H1 (cell line): ENCODE results near the gene BRD9. TPM values are rescaled to one million over a fixed set of nuclear protein-coding genes. Genes with fewer than 3 reads are reported as not detected.

Experiments used
- CTCF ChIA-PET: fragments of 300-600 bp; sonication (Branson Sonifier 250); formaldehyde crosslinking; loops from one replicate; lab custom pipeline; 2021; ENCODE audit not compliant: partially characterized antibody; lab: Charles Lee
- POLR2A ChIA-PET: fragments of 300-600 bp; sonication (Branson Sonifier 250); formaldehyde crosslinking; loops from one replicate; lab custom pipeline; 2021; ENCODE audit warnings: inconsistent platforms; ENCODE audit not compliant: partially characterized antibody; lab: Charles Lee
- DNase-seq, 2 experiments: peaks; one replicate each; pipeline versions ENCODE4 v3.0.0 to v3.0.0-alpha.2; 2010 to 2022; ENCODE audit warnings: low spot score in 2 of 2, low read depth in 1 of 2, mixed read lengths in 1 of 2
- FAIRE-seq: peaks from 2 replicates; lab custom pipeline; 2011; peaks lifted over from hg19 to GRCh38; lab: Jason Lieb, UNC
- H2AFZ ChIP-seq: 2 replicates; pipeline ENCODE4 v1.8.1; 2012; ENCODE audit warnings: low read length, inconsistent platforms
- H2AK5ac ChIP-seq: 2 replicates; pipeline ENCODE4 v1.6.1; 2013; ENCODE audit warnings: low read depth, low read length
- H2BK120ac ChIP-seq: replicated peaks from 2 replicates; pipeline ENCODE3; 2013; ENCODE audit warnings: low read depth, low read length, inconsistent platforms
- H2BK12ac ChIP-seq: 2 replicates; pipeline ENCODE4 v1.6.1; 2013; ENCODE audit warnings: low read depth, low read length
- H2BK15ac ChIP-seq: 2 replicates; pipeline ENCODE4 v1.6.1; 2013; ENCODE audit warnings: low read length
- H2BK20ac ChIP-seq: 2 replicates; pipeline ENCODE4 v1.6.1; 2013; ENCODE audit warnings: low read length
- H2BK5ac ChIP-seq: 2 replicates; pipeline ENCODE4 v1.6.1; 2013; ENCODE audit warnings: low read depth, low read length
- H3K14ac ChIP-seq: 2 replicates; pipeline ENCODE4 v1.6.1; 2013; ENCODE audit warnings: inconsistent platforms; ENCODE audit not compliant: insufficient read length
- H3K18ac ChIP-seq: 2 replicates; pipeline ENCODE4 v1.6.1; 2013; ENCODE audit warnings: low read length; ENCODE audit errors: extremely low read depth
- H3K23ac ChIP-seq: 2 replicates; pipeline ENCODE4 v1.6.1; 2013; ENCODE audit warnings: inconsistent platforms; ENCODE audit not compliant: insufficient read length
- H3K23me2 ChIP-seq: 2 replicates; pipeline ENCODE4 v1.6.1; 2013; ENCODE audit warnings: low read depth, low read length
- H3K27ac ChIP-seq: 2 replicates; pipeline ENCODE4 v1.6.1; 2011; ENCODE audit warnings: low read depth, low read length, inconsistent platforms
- H3K27me3 ChIP-seq, 4 experiments: replicated peaks in 1 of 4; 1 replicate in 1 of 4; 2 replicates in 3 of 4; pipeline versions ENCODE4 v1.6.1 to v1.8.1; 2011 to 2013; ENCODE audit warnings: low read length in 3 of 4, mild to moderate bottlenecking in 3 of 4, inconsistent platforms in 2 of 4, mixed read lengths in 2 of 4, moderate library complexity in 1 of 4; ENCODE audit not compliant: control insufficient read depth in 3 of 4, insufficient read depth in 3 of 4; ENCODE audit errors: extremely low read depth in 1 of 4
- H3K36me3 ChIP-seq, 4 experiments: 2 replicates each; pipeline versions ENCODE4 v1.6.1 to v1.8.1; 2011 to 2013; ENCODE audit warnings: mild to moderate bottlenecking in 4 of 4, low read length in 3 of 4, moderate library complexity in 2 of 4, control low read depth in 1 of 4, inconsistent platforms in 1 of 4; ENCODE audit not compliant: insufficient read depth in 4 of 4, control insufficient read depth in 2 of 4
- H3K4ac ChIP-seq: replicated peaks from 2 replicates; pipeline ENCODE3; 2013; ENCODE audit warnings: low read length, low read depth, mixed read lengths, inconsistent platforms; ENCODE audit not compliant: insufficient read length
- H3K4me1 ChIP-seq, 4 experiments: replicated peaks in 1 of 4; 1 replicate in 1 of 4; 2 replicates in 3 of 4; pipeline versions ENCODE4 v1.6.1 to v1.8.1; 2011 to 2013; ENCODE audit warnings: low read length in 3 of 4, inconsistent platforms in 2 of 4, mixed read lengths in 1 of 4; ENCODE audit not compliant: insufficient read depth in 4 of 4, control insufficient read depth in 3 of 4
- H3K4me2 ChIP-seq, 2 experiments: 2 replicates each; pipeline versions ENCODE4 v1.6.1 to v1.8.1; 2011 to 2013; ENCODE audit warnings: low read depth in 2 of 2, low read length in 2 of 2, control low read depth in 1 of 2, inconsistent platforms in 1 of 2, mild to moderate bottlenecking in 1 of 2; ENCODE audit not compliant: insufficient read depth in 1 of 2
- H3K4me3 ChIP-seq, 4 experiments: fragments of 200-600, 300-600 bp in 1 of 4; sonication (generic), shearing (Covaris generic), sonication (Bioruptor Twin) in 1 of 4; 2 replicates each; pipeline versions ENCODE4 v1.5.1 to v1.8.1; 2011 to 2016; ENCODE audit warnings: low read length in 4 of 4, low read depth in 3 of 4, control low read depth in 2 of 4, inconsistent platforms in 2 of 4, mild to moderate bottlenecking in 2 of 4, mixed read lengths in 1 of 4, moderate library complexity in 1 of 4; ENCODE audit not compliant: insufficient read depth in 2 of 4; ENCODE audit errors: extremely low read depth in 1 of 4
- H3K56ac ChIP-seq: replicated peaks from 2 replicates; pipeline ENCODE3; 2013; ENCODE audit warnings: low read depth, mild to moderate bottlenecking, mixed read lengths, low read length, inconsistent platforms; ENCODE audit not compliant: insufficient read length
- H3K79me1 ChIP-seq: 2 replicates; pipeline ENCODE4 v1.6.1; 2013; ENCODE audit warnings: low read depth, low read length, control low read depth
- H3K79me2 ChIP-seq, 2 experiments: 2 replicates each; pipeline versions ENCODE4 v1.6.1 to v1.8.1; 2012 to 2013; ENCODE audit warnings: low read length in 2 of 2, mild to moderate bottlenecking in 2 of 2, inconsistent platforms in 1 of 2; ENCODE audit not compliant: insufficient read depth in 2 of 2, control insufficient read depth in 1 of 2
- H3K9ac ChIP-seq, 4 experiments: replicated peaks in 1 of 4; 1 replicate in 1 of 4; 2 replicates in 3 of 4; pipeline versions ENCODE4 v1.6.1 to v1.8.1; 2011 to 2013; ENCODE audit warnings: low read depth in 3 of 4, low read length in 3 of 4, control low read depth in 2 of 4, mild to moderate bottlenecking in 2 of 4, moderate library complexity in 2 of 4, inconsistent platforms in 1 of 4; ENCODE audit errors: extremely low read depth in 1 of 4
- H3K9me3 ChIP-seq, 2 experiments: 2 replicates each; pipeline versions ENCODE4 v1.6.1 to v1.8.1; 2012 to 2013; ENCODE audit warnings: mild to moderate bottlenecking in 2 of 2, moderate library complexity in 2 of 2, control low read depth in 1 of 2, inconsistent platforms in 1 of 2, low read depth in 1 of 2, low read length in 1 of 2, mixed read lengths in 1 of 2; ENCODE audit not compliant: insufficient read depth in 2 of 2
- H4K20me1 ChIP-seq, 2 experiments: replicated peaks in 1 of 2; 2 replicates each; pipeline versions ENCODE3 to v1.8.1; 2011 to 2013; ENCODE audit warnings: inconsistent platforms in 2 of 2, low read length in 2 of 2, mild to moderate bottlenecking in 1 of 2; ENCODE audit not compliant: insufficient read depth in 2 of 2, control insufficient read depth in 1 of 2
- H4K5ac ChIP-seq: 2 replicates; pipeline ENCODE4 v1.6.1; 2013; ENCODE audit warnings: low read length, low read depth, mixed read lengths, inconsistent platforms; ENCODE audit not compliant: insufficient read length
- H4K8ac ChIP-seq: 2 replicates; pipeline ENCODE4 v1.8.0; 2013; ENCODE audit warnings: mild to moderate bottlenecking, moderate library complexity, low read length, inconsistent platforms; ENCODE audit not compliant: insufficient read depth; ENCODE audit errors: extremely low read depth
- H4K91ac ChIP-seq: replicated peaks from 2 replicates; pipeline ENCODE3; 2013; ENCODE audit warnings: low read length, mixed read lengths, inconsistent platforms; ENCODE audit not compliant: insufficient read length
- CHD1 ChIP-seq: IDR thresholded peaks from 2 replicates; pipeline ENCODE4 v1.6.1; 2012; ENCODE audit warnings: low read depth, low read length, improper control_type of control experiment
- CREB1 ChIP-seq: IDR thresholded peaks from 2 replicates; pipeline ENCODE4 v1.6.1; 2012; ENCODE audit warnings: inconsistent platforms
- GABPA ChIP-seq: IDR thresholded peaks from 2 replicates; pipeline ENCODE4 v1.6.1; 2011; ENCODE audit warnings: mild to moderate bottlenecking, low read length, moderate library complexity, borderline replicate concordance; ENCODE audit not compliant: insufficient read depth
- KDM5A ChIP-seq: fragments of 200-600 bp; IDR thresholded peaks from 2 replicates; pipeline ENCODE4 v1.7.1; 2012; ENCODE audit warnings: mild to moderate bottlenecking, low read length, inconsistent platforms, mixed read lengths
- RXRA ChIP-seq: IDR thresholded peaks from 2 replicates; pipeline ENCODE4 v1.6.1; 2011; ENCODE audit warnings: low read depth, mild to moderate bottlenecking, low read length, moderate library complexity; ENCODE audit not compliant: insufficient read depth
- SIX5 ChIP-seq: IDR thresholded peaks from 2 replicates; pipeline ENCODE4 v1.6.1; 2011; ENCODE audit warnings: mild to moderate bottlenecking, low read depth, low read length
- WGBS, 2 experiments: shearing (Covaris generic) in 1 of 2; methylation state at CpG; one replicate each; pipeline versions ENCODE4 v1.1.6 to v1.1.7; 2013 to 2015; ENCODE audit warnings: low lambda C conversion rate in 2 of 2, mixed read lengths in 2 of 2, inconsistent platforms in 1 of 2, low coverage in 1 of 2, missing lambda C conversion rate in 1 of 2; ENCODE audit not compliant: insufficient replicate concordance in 2 of 2, insufficient coverage in 1 of 2, insufficient read length in 1 of 2; ENCODE audit errors: extremely low coverage in 1 of 2, missing lambda C conversion rate in 1 of 2; 5-methylcytosine and 5-hydroxymethylcytosine counted together
- polyA plus RNA-seq, 7 experiments: library from polyadenylated mRNA; depleted of rRNA in 3 of 7; stranded (reverse) in 5 of 7; unstranded in 2 of 7; fragments of >200 nt in 5 of 7; fragments of 200-250 nt in 2 of 7; gene quantifications; 1 replicate in 5 of 7; 2 replicates in 1 of 7; 4 replicates in 1 of 7; pipeline versions ENCODE4 v1.2.1 to v1.2.3, GENCODE V29; 2011 to 2013; ENCODE audit warnings: missing spikeins in 2 of 7, mixed read lengths in 2 of 7
- total RNA-seq: library from RNA; stranded (reverse); fragmentation: NEBNext Ultra II Directional; extraction: Animal tissue kit (Norgen Biotek cat#: 25700); gene quantifications from 2 replicates; pipeline ENCODE4 v1.2.1, GENCODE V29; 2021
- TF ChIP-seq, protein P1 (sequence below): IDR thresholded peaks from 2 replicates; pipeline ENCODE4 v1.6.1; 2012; ENCODE audit warnings: inconsistent platforms

Gene BRD9
- total and polyA plus RNA-seq, 2 of the 8 experiments (the other 6 are each of a cell fraction or from before 2014, with no cell fraction given) = 9.3 to 49.4 TPM

DNA sequence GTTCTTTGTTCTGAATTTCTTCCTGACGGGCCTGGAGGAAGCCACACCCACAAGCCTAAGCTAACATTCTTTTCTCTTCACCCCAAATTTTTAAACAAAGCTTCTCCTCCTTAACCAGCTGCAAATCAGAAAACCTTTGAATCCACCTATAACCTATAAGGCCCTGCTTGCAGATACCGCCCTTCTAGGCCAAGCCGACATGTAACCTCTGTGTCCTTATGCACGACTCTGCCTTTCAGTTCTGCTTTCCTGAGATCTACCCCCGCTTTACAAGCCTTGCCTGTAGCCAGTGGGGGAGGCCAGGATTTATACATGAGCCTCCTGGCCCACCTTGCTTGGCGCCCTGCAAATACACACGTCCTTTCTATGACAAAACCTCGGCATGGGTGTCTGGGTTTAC, 19.3 kb downstream of the BRD9 start:
- H3K56ac ChIP-seq = no peak overlapping the region
- no peak overlapping the region for H2BK20ac ChIP-seq
- FAIRE-seq = no peak
- no peak overlapping the region for H3K9ac ChIP-seq
- POLR2A ChIA-PET = interaction anchor here (1.1 to 2.1 kb wide), 2 partner anchors 10 to 18 kb away, joined by 4 to 6 read pairs; no protein-coding TSS in a partner anchor
- H2AFZ ChIP-seq = no peak overlapping the region
- H3K18ac ChIP-seq = no peak overlapping the region
- no peak overlapping the region for H2BK12ac ChIP-seq
- no peak overlapping the region for H4K5ac ChIP-seq
- H3K23me2 ChIP-seq = no peaks in the 10 kb centered on the region
- peaks cover 0 to 6% of the 10 kb centered on the region in 2 experiments; a peak in 1 of 4 replicates for H3K79me2 ChIP-seq
- H3K4me3 ChIP-seq = no peak overlapping the region
- no peak overlapping the region for H2BK15ac ChIP-seq
- no peak overlapping the region for H2BK120ac ChIP-seq
- H3K79me1 ChIP-seq = peaks cover 7% of the 10 kb centered on the region; the same call in 1 of the 2 replicates
- no peak for DNase-seq
- H2AK5ac ChIP-seq = no peak overlapping the region
- TF ChIP-seq GABPA (no peak), CHD1 (no peak), RXRA (no peak), SIX5 (no peak), KDM5A (no peak), CREB1 (no peak)
- TF ChIP-seq, protein P1, sequence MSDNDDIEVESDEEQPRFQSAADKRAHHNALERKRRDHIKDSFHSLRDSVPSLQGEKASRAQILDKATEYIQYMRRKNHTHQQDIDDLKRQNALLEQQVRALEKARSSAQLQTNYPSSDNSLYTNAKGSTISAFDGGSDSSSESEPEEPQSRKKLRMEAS = no peak
- no peaks in the 10 kb centered on the region for H3K4me1 ChIP-seq
- H4K8ac ChIP-seq = no peak overlapping the region
- CTCF ChIA-PET = interaction anchor here (1.5 kb wide), 1 partner anchor 204 kb away, joined by 4 read pairs; no protein-coding TSS in a partner anchor
- H2BK5ac ChIP-seq = no peak overlapping the region; the same call in 1 of the 2 replicates
- H3K14ac ChIP-seq = no peak overlapping the region
- no peak overlapping the region for H3K27ac ChIP-seq
- H3K4me2 ChIP-seq = no peak overlapping the region
- no peak overlapping the region for H3K23ac ChIP-seq
- H3K27me3 ChIP-seq = no peaks in the 10 kb centered on the region
- no peaks in the 10 kb centered on the region for H3K9me3 ChIP-seq
- peaks cover 14 to 27% of the 10 kb centered on the region in 2 experiments for H4K20me1 ChIP-seq
- no peak overlapping the region for H3K4ac ChIP-seq
- H3K36me3 ChIP-seq = peaks cover 39 to 77% (median 73%) of the 10 kb centered on the region in 4 experiments
- WGBS, 2 experiments = 88% methylated on average over 8 of the region's 8 CpGs; no CpG with 5 or more reads in 1 of the 2 experiments
- H4K91ac ChIP-seq = no peak overlapping the region
